HTERT RPE-1 (cell line): Measurements from ENCODE around the gene NAPSA.

Source experiments
- in situ Hi-C: fragments of 300-500 bp; cut with MboI; formaldehyde crosslinking; loops from 4 replicates; pipeline ENCODE4 v1.14.3; 2020; ENCODE audit warnings: low sequenced_read_pairs

The NAPSA gene

GRCh38 chr19:50318438-50318837 is 47.0 kb downstream of the NAPSA start:
- in situ Hi-C loops = no loop called here

- in situ Hi-C loops = no loop called here
These were observed 48.3 kb downstream of the NAPSA start for GRCh38 chr19:50317115-50317514.

GRCh38 chr19:50315773-50316448 is 49.5 kb downstream of the NAPSA start:
- in situ Hi-C loops = no loop called here

- in situ Hi-C loops = no loop called here
These were observed 50.4 kb downstream of the NAPSA start for GRCh38 chr19:50314724-50315708.

GRCh38 chr19:50313812-50314536 is 51.5 kb downstream of the NAPSA start:
- in situ Hi-C loops = no loop called here

GRCh38 chr19:50312967-50313811 is 52.2 kb downstream of the NAPSA start:
- in situ Hi-C loops = no loop called here

GRCh38 chr19:50311723-50312635 is 53.5 kb downstream of the NAPSA start:
- in situ Hi-C loops = no loop called here

GRCh38 chr19:50310759-50311465 is 54.5 kb downstream of the NAPSA start:
- in situ Hi-C loops = no loop called here

GRCh38 chr19:50309396-50310125 is 55.9 kb downstream of the NAPSA start:
- in situ Hi-C loops = no loop called here

GRCh38 chr19:50308991-50309390 is 56.4 kb downstream of the NAPSA start:
- in situ Hi-C loops = no loop called here
